Ovary (tissue), 9 donors: ENCODE data around the gene POLR3H. TPM values are rescaled to one million over a fixed set of nuclear protein-coding genes. Genes with fewer than 3 reads are reported as not detected.
A peak's percentile ranks its signal among the peaks of the same experiment; 100 is the strongest.

Source experiments
- DNase-seq, 5 donors: peaks; one replicate each; pipeline ENCODE4 v3.0.0-alpha.2; 2019 to 2020
- H3K27ac ChIP-seq, 2 donors: fragments of 200-600 bp; one replicate each; pipeline versions ENCODE4 v1.5.1 to v1.8.0; 2019 to 2022
- H3K27me3 ChIP-seq: fragments of 200-600 bp; one replicate; pipeline ENCODE4 v1.8.0; 2022
- H3K36me3 ChIP-seq: fragments of 200-600 bp; sonication (generic); one replicate; pipeline ENCODE4 v1.5.1; 2019
- H3K4me1 ChIP-seq: one replicate; pipeline ENCODE4 v1.8.1; 2013; ENCODE audit warnings: mild to moderate bottlenecking, moderate library complexity; ENCODE audit not compliant: insufficient read depth
- H3K4me3 ChIP-seq: fragments of 200-600 bp; sonication (generic); one replicate; pipeline ENCODE4 v1.5.1; 2017
- H3K9me3 ChIP-seq, 2 donors: fragments of 200-600 bp in 1 of 2; sonication (generic) in 1 of 2; one replicate each; pipeline versions ENCODE4 v1.5.1 to v1.8.1; 2013 to 2019; ENCODE audit warnings: mild to moderate bottlenecking in 1 of 2, moderate library complexity in 1 of 2
- CTCF ChIP-seq, 3 donors: fragments of 450-650 bp in 2 of 3; fragments of 200-600 bp in 1 of 3; IDR thresholded peaks; one replicate each; pipeline versions ENCODE4 v1.5.1 to v1.8.0; 2016 to 2022; ENCODE audit warnings: antibody characterized with exemption in 3 of 3, mild to moderate bottlenecking in 1 of 3
- EP300 ChIP-seq: sonication (generic); formaldehyde crosslinking; IDR thresholded peaks from one replicate; pipeline ENCODE4 v1.6.1; 2017; ENCODE audit warnings: antibody characterized with exemption
- POLR2A ChIP-seq: fragments of 450-650 bp; IDR thresholded peaks from one replicate; pipeline ENCODE4 v1.6.1; 2017; ENCODE audit warnings: antibody characterized with exemption, mild to moderate bottlenecking, moderate library complexity
- WGBS, 3 donors: extraction: QIAGEN DNeasy Blood & Tissue Kit in 1 of 3; methylation state at CpG; one replicate each; pipeline versions ENCODE4 v1.1.5 to v1.1.7; 2013 to 2017; 5-methylcytosine and 5-hydroxymethylcytosine counted together
- intact Hi-C, 4 donors: fragments of 100-400 bp; cut with DNase I; formaldehyde crosslinking; loops; one replicate each; pipeline versions ENCODE4 v1.11.0 to v1.15.1; 2022 to 2023
- polyA plus RNA-seq, 2 donors: library from polyadenylated mRNA; stranded (reverse); fragments of 200-250 nt in 1 of 2; fragments of 350-450 nt in 1 of 2; fragmentation: Illumina TruSeq in 1 of 2; extraction: RNeasy Lipid Tissue Mini Kit (QIAGEN cat#74804) in 1 of 2; gene quantifications; one replicate each; pipeline ENCODE4 v1.2.3, GENCODE V29; 2013 to 2014
- total RNA-seq, 7 donors: library from RNA; depleted of rRNA in 2 of 7; stranded (reverse); fragments of >200 nt in 2 of 7; fragmentation: NEBNext Ultra II Directional in 3 of 7; extraction: Animal tissue kit (Norgen Biotek cat#: 25700) in 3 of 7; gene quantifications; one replicate each; pipeline versions ENCODE4 v1.1.0 to v1.2.4, GENCODE V29; 2016 to 2023
- donor health status: DM: no; HTN: no; CAD: no; lungs with moderate emphysema.
- donor health status: DM: no; HTN: no; CAD: no.
- donor health status: Bipolar disorder and iron deficiency.
- donor health status: DM: yes; HTN: yes; CAD: no.
- donor health status: DM: no; HTN: no; CAD: no.
- donor health status: DM: yes; HTN: yes; CAD: no.

The POLR3H gene
- total and polyA plus RNA-seq, 9 donors = 15.7 to 84.6 (median 49.6) TPM

- Histone ChIP-seq H3K27ac (peak overlapping the region; percentile 22 to 45), H3K9me3 (no peaks in the 10 kb centered on the region), H3K4me1 (peaks cover 5% of the 10 kb centered on the region), H3K36me3 (no peaks in the 10 kb centered on the region), H3K4me3 (no peak overlapping the region), H3K27me3 (no peaks in the 10 kb centered on the region)
- TF ChIP-seq CTCF (IDR thresholded peaks at IDR 0.05) = no peak
- TF ChIP-seq EP300 = no peak
- TF ChIP-seq POLR2A = no peak
- no peak for DNase-seq
- 11 to 18% (median 18%) methylated on average over 2 of the region's 2 CpGs for WGBS, 3 donors
- intact Hi-C loops = no loop called here
Observed at GRCh38 chr22:41482319-41482935, 61.8 kb downstream of the POLR3H start.

- Histone ChIP-seq H3K9me3 (no peaks in the 10 kb centered on the region), H3K27me3 (no peaks in the 10 kb centered on the region), H3K27ac (peak overlapping the region in 1 of 2 donors; percentile 45), H3K36me3 (no peaks in the 10 kb centered on the region), H3K4me1 (peaks cover 5% of the 10 kb centered on the region), H3K4me3 (no peak overlapping the region)
- TF ChIP-seq POLR2A (no peak), EP300 (no peak), CTCF (IDR thresholded peaks at IDR 0.05) (no peak)
- intact Hi-C loops = no loop called here
- DNase-seq = no peak
- WGBS, 3 donors = 37 to 47% (median 43%) methylated on average over 5 of the region's 5 CpGs
Observed at GRCh38 chr22:41481925-41482318, 62.3 kb downstream of the POLR3H start.

- Histone ChIP-seq H3K4me3 (no peak overlapping the region), H3K4me1 (peaks cover 5% of the 10 kb centered on the region), H3K27me3 (no peaks in the 10 kb centered on the region), H3K9me3 (no peaks in the 10 kb centered on the region), H3K27ac (peak overlapping the region in 1 of 2 donors; percentile 38), H3K36me3 (no peaks in the 10 kb centered on the region)
- WGBS, 3 donors = 74 to 83% (median 74%) methylated on average over 15 of the region's 15 CpGs
- DNase-seq = peak in 1 of 5 donors; percentile 26
- intact Hi-C loops = no loop called here
- no peak for TF ChIP-seq CTCF (IDR thresholded peaks at IDR 0.05)
- no peak for TF ChIP-seq EP300
- no peak for TF ChIP-seq POLR2A
Observed at GRCh38 chr22:41481131-41481830, 63.0 kb downstream of the POLR3H start.

GRCh38 chr22:41480397-41480735 is 63.9 kb downstream of the POLR3H start:
- TF ChIP-seq POLR2A (no peak), CTCF (IDR thresholded peaks at IDR 0.05) (no peak), EP300 (no peak)
- no peaks in the 10 kb centered on the region for H3K27me3 ChIP-seq
- no peaks in the 10 kb centered on the region for H3K9me3 ChIP-seq
- H3K4me3 ChIP-seq = no peak overlapping the region
- DNase-seq = no peak
- WGBS, 3 donors = 67 to 71% (median 67%) methylated on average over 7 of the region's 7 CpGs
- no peak overlapping the region for H3K27ac ChIP-seq
- H3K4me1 ChIP-seq = peaks cover 5% of the 10 kb centered on the region
- H3K36me3 ChIP-seq = no peaks in the 10 kb centered on the region
- intact Hi-C loops = no loop called here
